ENCODE data around the gene COL5A1. TPM values are rescaled to one million over a fixed set of nuclear protein-coding genes. Genes with fewer than 3 reads are reported as not detected.

COL5A1 gene
- total and polyA plus RNA-seq, 2 experiments from 2014 or later: 2.5 to 13.1 TPM

- no peak for TF ChIP-seq REST (IDR thresholded peaks at IDR 0.05; ENCODE audit: unreplicated experiment)
- TF ChIP-seq NANOG (IDR thresholded peaks at IDR 0.05; ENCODE audit: borderline replicate concordance): no peak
- TF ChIP-seq EZH2 (IDR thresholded peaks at IDR 0.05; ENCODE audit: low read depth, unreplicated experiment): no peak
- no peak for TF ChIP-seq ZNF114 (CRISPR knock-in tag; IDR thresholded peaks at IDR 0.05)
- TF ChIP-seq ETS1 (IDR thresholded peaks at IDR 0.05): no peak
- TF ChIP-seq CREB1 (CRISPR knock-in tag; IDR thresholded peaks at IDR 0.05; ENCODE audit: low read depth): no peak
- TF ChIP-seq EZH2phosphoT487 (IDR thresholded peaks at IDR 0.05; ENCODE audit: unreplicated experiment): no peak
- TF ChIP-seq CTCF (conservative IDR thresholded peaks at IDR 0.05; ENCODE audit: low read depth in 2 of 2): no peak
These were observed 249.4 kb downstream of the COL5A1 start (continued) for GRCh38 chr9:134891053-134891452.

- DNase-seq (ENCODE audit: low spot score): no peak
These were observed 250.1 kb downstream of the COL5A1 start for GRCh38 chr9:134891713-134892112.

More at GRCh38 chr9:134891713-134892112, 250.1 kb downstream of the COL5A1 start:
- Histone ChIP-seq H3K4me2 (no peak overlapping the region), H3K79me2 (replicated peaks; ENCODE audit: insufficient read depth) (no peaks in the 10 kb centered on the region), H3F3A (replicated peaks; ENCODE audit: low read depth) (no peaks in the 10 kb centered on the region), H3K36me3 (ENCODE audit: insufficient read depth) (no peaks in the 10 kb centered on the region), H3K27me3 (ENCODE audit: insufficient read depth) (no peaks in the 10 kb centered on the region), H3K27ac (ENCODE audit: low read depth) (no peak overlapping the region), H2AFZ (no peak overlapping the region), H3K9me2 (ENCODE audit: insufficient read depth) (no peaks in the 10 kb centered on the region), H3K4me3 (no peak overlapping the region), H4K20me1 (replicated peaks; ENCODE audit: insufficient read depth) (no peaks in the 10 kb centered on the region), H3K4me1 (ENCODE audit: insufficient read depth) (no peaks in the 10 kb centered on the region)
- Mint-ChIP-seq H3K27me3 (ENCODE audit: insufficient read depth, low read depth, poor library complexity) (no peaks in the 10 kb centered on the region), H3K4me1 (no peaks in the 10 kb centered on the region), H3K4me3 (no peak overlapping the region), H3K27ac (no peak overlapping the region), H3K36me3 (ENCODE audit: low read depth) (peaks cover 11% of the 10 kb centered on the region; the same call in 1 of the 3 replicates), H3K9me3 (peaks cover 21% of the 10 kb centered on the region)
- no peak for ATAC-seq
- TF ChIP-seq CREB1 (CRISPR knock-in tag; IDR thresholded peaks at IDR 0.05; ENCODE audit: low read depth) (no peak), NANOG (IDR thresholded peaks at IDR 0.05; ENCODE audit: borderline replicate concordance) (no peak), ZNF114 (CRISPR knock-in tag; IDR thresholded peaks at IDR 0.05) (no peak), JUNB (IDR thresholded peaks at IDR 0.05; ENCODE audit: unreplicated experiment) (no peak), ZNF331 (CRISPR knock-in tag; IDR thresholded peaks at IDR 0.05; ENCODE audit: low read depth) (no peak), EZH2phosphoT487 (IDR thresholded peaks at IDR 0.05; ENCODE audit: unreplicated experiment) (no peak)

All from GM23338 (cell line).